Sigmoid colon (tissue), 7 donors: ENCODE measurements around the gene RAPGEF3. TPM values are rescaled to one million over a fixed set of nuclear protein-coding genes. Genes with fewer than 3 reads are reported as not detected.
A peak's percentile ranks its signal among the peaks of the same experiment; 100 is the strongest.

ENCODE experiments used
- DNase-seq: peaks from one replicate; pipeline ENCODE4 v3.0.0-alpha.2; 2019
- H3K27ac ChIP-seq, 4 donors: fragments of 200-600 bp; sonication (generic); one replicate each; pipeline ENCODE4 v1.5.1; 2016 to 2019; ENCODE audit warnings: mild to moderate bottlenecking in 1 of 4
- H3K27me3 ChIP-seq, 3 donors: fragments of 200-600 bp; sonication (generic); one replicate each; pipeline ENCODE4 v1.5.1; 2019; ENCODE audit warnings: mild to moderate bottlenecking in 1 of 3
- H3K36me3 ChIP-seq, 4 donors: fragments of 200-600 bp; sonication (generic); one replicate each; pipeline ENCODE4 v1.5.1; 2016 to 2019
- H3K4me1 ChIP-seq, 4 donors: fragments of 200-600 bp; sonication (generic); one replicate each; pipeline ENCODE4 v1.5.1; 2017 to 2019
- H3K4me3 ChIP-seq, 4 donors: fragments of 200-600 bp; sonication (generic); one replicate each; pipeline ENCODE4 v1.5.1; 2017 to 2019; ENCODE audit warnings: mild to moderate bottlenecking in 2 of 4, moderate library complexity in 1 of 4
- H3K9me3 ChIP-seq, 4 donors: fragments of 200-600 bp in 3 of 4; sonication (generic) in 3 of 4; one replicate each; pipeline versions ENCODE4 v1.5.1 to v1.6.1; 2013 to 2019
- EP300 ChIP-seq, 4 donors: sonication (generic); formaldehyde crosslinking; IDR thresholded peaks; one replicate each; pipeline ENCODE4 v1.6.1; 2017; ENCODE audit warnings: antibody characterized with exemption in 4 of 4
- POLR2A ChIP-seq, 2 donors: fragments of 450-650 bp; IDR thresholded peaks; one replicate each; pipeline ENCODE4 v1.6.1; 2016; ENCODE audit warnings: antibody characterized with exemption in 2 of 2, mild to moderate bottlenecking in 2 of 2, moderate library complexity in 2 of 2
- POLR2AphosphoS5 ChIP-seq, 4 donors: sonication (generic); formaldehyde crosslinking; IDR thresholded peaks; one replicate each; pipeline ENCODE4 v1.6.1; 2017; ENCODE audit warnings: antibody characterized with exemption in 4 of 4
- WGBS, 2 donors: extraction: QIAGEN DNeasy Blood & Tissue Kit; methylation state at CpG; one replicate each; pipeline ENCODE4 v1.1.7; 2013; 5-methylcytosine and 5-hydroxymethylcytosine counted together
- intact Hi-C: fragments of 100-400 bp; cut with DNase I; formaldehyde crosslinking; loops from one replicate; pipeline ENCODE4 v1.15.1; 2023
- polyA plus RNA-seq, 3 donors: library from polyadenylated mRNA; stranded (reverse); fragments of 200-250 nt; gene quantifications; one replicate each; pipeline ENCODE4 v1.2.3, GENCODE V29; 2013
- total RNA-seq, 4 donors: library from RNA; depleted of rRNA; stranded (reverse); fragments of >200 nt; gene quantifications; one replicate each; pipeline ENCODE4 v1.1.0, GENCODE V29; 2016
- TF ChIP-seq, protein P1 (sequence below), 4 experiments: fragments of 450-650 bp in 3 of 4; fragments of 200-600 bp in 1 of 4; IDR thresholded peaks; one replicate each; pipeline ENCODE4 v1.5.1; 2016 to 2019; ENCODE audit warnings: antibody characterized with exemption in 4 of 4, mild to moderate bottlenecking in 3 of 4, moderate library complexity in 2 of 4
- donor health status: healthy with polysubstance abuse.
- donor health status: Bipolar disorder and iron deficiency.
- donor health status: healthy.

The RAPGEF3 gene
- total and polyA plus RNA-seq, 7 donors: 3.9 to 36.8 (median 14.6) TPM

DNA sequence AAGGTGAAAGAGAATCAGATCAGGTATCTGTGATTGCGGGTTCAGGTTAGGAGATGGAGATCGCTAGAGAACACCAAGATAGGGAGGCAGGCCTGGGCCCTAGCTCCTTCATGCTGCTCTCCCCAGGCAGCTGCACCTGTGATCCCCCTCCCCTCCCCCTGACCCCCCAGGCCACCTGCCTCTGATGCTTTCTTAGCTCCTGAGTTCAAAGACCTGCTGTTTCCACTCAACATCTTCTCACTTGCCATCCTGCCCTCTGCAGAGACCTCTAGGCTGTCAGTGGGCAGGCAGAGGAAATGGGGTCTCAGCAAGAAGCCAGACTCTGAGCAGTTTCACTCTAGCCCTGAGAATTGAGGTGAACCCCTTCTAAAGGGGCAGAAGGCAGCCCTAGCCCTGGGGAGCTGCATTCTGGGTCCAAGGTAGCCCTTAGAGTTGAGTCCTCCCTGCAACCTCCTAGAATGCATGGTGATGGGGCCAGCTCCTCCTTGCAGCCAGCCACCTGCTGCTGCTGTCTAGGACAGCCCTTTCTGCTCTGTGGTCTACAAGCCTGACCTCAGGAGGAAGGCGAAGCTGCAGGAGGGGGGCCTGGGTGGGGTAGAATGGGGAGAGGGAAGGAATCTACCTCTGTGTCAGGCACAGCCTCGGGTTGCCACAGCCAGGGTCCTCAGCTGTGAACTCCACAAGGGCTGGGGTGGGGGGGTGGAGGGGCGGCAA, 8.0 kb upstream of the RAPGEF3 start:
- H3K27ac ChIP-seq: peak overlapping the region in 3 of 4 donors; percentile 70 to 82 (median 70)
- intact Hi-C loops: loop anchor here (2.0 kb wide), 1 partner anchor 50 kb away; no protein-coding TSS in a partner anchor
- no peaks in the 10 kb centered on the region for H3K27me3 ChIP-seq
- H3K36me3 ChIP-seq: no peaks in the 10 kb centered on the region
- no peak for DNase-seq
- 61 to 64% methylated on average over 5 of the region's 5 CpGs for WGBS, 2 donors
- H3K4me1 ChIP-seq: peaks cover 0 to 32% (median 14%) of the 10 kb centered on the region in 4 donors
- TF ChIP-seq POLR2A (IDR thresholded peaks at IDR 0.05) (no peak), EP300 (IDR thresholded peaks at IDR 0.05) (no peak), POLR2AphosphoS5 (IDR thresholded peaks at IDR 0.05) (no peak)
- TF ChIP-seq, protein P1, sequence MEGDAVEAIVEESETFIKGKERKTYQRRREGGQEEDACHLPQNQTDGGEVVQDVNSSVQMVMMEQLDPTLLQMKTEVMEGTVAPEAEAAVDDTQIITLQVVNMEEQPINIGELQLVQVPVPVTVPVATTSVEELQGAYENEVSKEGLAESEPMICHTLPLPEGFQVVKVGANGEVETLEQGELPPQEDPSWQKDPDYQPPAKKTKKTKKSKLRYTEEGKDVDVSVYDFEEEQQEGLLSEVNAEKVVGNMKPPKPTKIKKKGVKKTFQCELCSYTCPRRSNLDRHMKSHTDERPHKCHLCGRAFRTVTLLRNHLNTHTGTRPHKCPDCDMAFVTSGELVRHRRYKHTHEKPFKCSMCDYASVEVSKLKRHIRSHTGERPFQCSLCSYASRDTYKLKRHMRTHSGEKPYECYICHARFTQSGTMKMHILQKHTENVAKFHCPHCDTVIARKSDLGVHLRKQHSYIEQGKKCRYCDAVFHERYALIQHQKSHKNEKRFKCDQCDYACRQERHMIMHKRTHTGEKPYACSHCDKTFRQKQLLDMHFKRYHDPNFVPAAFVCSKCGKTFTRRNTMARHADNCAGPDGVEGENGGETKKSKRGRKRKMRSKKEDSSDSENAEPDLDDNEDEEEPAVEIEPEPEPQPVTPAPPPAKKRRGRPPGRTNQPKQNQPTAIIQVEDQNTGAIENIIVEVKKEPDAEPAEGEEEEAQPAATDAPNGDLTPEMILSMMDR (IDR thresholded peaks at IDR 0.05): no peak
- no peak overlapping the region for H3K4me3 ChIP-seq
- no peaks in the 10 kb centered on the region for H3K9me3 ChIP-seq

DNA sequence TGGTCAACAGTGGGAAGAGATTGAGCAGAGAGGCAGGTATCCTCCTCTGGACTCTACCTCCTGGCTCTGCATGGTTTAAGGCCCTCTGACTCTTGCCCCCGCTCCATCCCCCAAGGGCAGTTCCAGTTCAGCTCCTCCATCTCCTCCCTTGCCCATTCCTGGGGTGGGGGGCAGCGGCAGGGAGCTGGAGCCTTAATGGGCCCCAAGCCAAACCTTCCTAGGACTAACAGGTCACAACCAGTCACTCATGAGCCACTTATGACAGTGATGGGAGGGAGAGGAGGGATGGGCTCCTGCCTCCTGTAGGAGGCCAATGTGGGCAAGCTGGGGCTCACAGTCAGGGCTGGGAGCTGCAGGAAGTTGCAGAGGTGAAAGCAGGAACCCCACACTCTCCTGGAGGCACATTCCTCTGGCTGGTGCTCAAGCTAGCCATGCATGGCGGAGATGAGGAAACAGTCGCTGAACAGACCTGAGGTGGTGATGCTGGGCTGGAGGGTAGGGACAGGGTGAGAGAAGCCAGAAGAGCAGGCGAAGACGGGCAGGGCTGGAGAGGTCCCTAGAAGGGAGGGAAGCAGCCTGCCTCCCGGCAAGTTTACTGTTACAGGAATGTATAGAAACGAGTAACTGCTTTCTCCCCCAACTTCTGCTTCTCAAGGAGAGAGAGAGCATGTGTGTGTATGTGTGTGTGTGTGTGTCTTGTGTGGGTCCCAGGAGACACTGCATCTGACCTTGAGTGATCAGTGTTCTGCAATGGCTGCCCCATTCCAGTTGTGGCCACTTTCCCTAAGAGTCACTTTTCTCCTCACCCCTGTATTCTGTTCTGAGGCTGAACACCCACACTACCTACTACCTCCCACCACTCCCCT, 5.0 kb upstream of the RAPGEF3 start:
- TF ChIP-seq POLR2AphosphoS5 (IDR thresholded peaks at IDR 0.05) (no peak), EP300 (IDR thresholded peaks at IDR 0.05) (no peak), POLR2A (IDR thresholded peaks at IDR 0.05) (no peak)
- TF ChIP-seq, protein P1 (IDR thresholded peaks at IDR 0.05): no peak
- Histone ChIP-seq H3K36me3 (no peaks in the 10 kb centered on the region), H3K9me3 (no peaks in the 10 kb centered on the region), H3K4me3 (no peak overlapping the region), H3K27ac (no peak overlapping the region), H3K4me1 (peaks cover 0 to 30% (median 19%) of the 10 kb centered on the region in 4 donors), H3K27me3 (no peaks in the 10 kb centered on the region)
- WGBS, 2 donors: 79 to 86% methylated on average over 8 of the region's 8 CpGs
- no peak for DNase-seq
- intact Hi-C loops: no loop called here

DNA sequence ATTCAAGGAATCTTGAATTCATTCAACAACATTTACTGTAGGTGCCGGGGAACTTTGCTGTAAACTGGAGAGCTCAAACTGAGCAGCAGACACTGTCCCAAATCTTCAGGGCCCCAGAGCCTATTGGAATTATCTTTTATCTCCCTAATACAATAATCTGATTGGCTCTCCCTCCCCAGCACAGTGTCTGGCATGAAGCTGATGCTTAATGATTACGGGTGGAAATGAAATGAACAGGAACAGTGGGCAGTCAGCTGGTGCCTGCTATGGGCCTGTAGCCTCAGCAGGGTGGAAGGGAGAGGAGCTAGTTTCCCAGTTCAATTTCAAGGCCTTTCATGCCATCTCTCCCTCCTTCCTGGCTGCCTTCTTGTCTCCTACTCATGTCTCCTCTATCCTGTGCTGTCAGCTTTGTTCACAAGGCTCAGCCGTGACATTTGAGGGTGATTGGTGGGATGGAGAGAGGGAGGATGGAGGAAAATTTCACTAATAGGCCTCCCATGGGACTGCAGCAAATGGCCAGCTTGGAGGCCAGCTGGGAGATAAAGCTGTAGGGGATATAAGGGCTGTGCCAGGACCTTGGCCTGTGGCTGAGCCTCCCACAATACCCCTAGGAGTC, 4.3 kb upstream of the RAPGEF3 start:
- intact Hi-C loops: no loop called here
- Histone ChIP-seq H3K9me3 (no peaks in the 10 kb centered on the region), H3K27ac (no peak overlapping the region), H3K36me3 (no peaks in the 10 kb centered on the region), H3K4me3 (no peak overlapping the region), H3K4me1 (peaks cover 0 to 37% (median 26%) of the 10 kb centered on the region in 4 donors), H3K27me3 (no peaks in the 10 kb centered on the region)
- DNase-seq: no peak
- TF ChIP-seq POLR2A (IDR thresholded peaks at IDR 0.05): no peak
- TF ChIP-seq, protein P1 (IDR thresholded peaks at IDR 0.05): no peak
- 91 to 92% methylated on average over 3 of the region's 3 CpGs for WGBS, 2 donors

DNA sequence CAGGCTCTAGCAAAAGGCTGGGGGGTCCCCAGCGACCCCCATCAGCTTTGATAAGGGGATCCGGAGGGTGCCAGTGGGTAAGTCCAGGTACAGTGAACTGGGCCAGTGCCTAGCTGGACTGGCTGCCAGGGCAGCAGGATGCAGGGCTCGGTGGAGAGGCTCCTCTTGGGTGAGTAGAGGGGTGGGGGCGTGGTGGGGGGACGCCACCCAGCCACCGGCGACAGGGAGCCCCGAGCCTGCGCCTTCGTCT, 171 bp downstream of the RAPGEF3 start:
- Histone ChIP-seq H3K27ac (peak overlapping the region; percentile 75 to 80 (median 78)), H3K36me3 (no peaks in the 10 kb centered on the region), H3K27me3 (no peaks in the 10 kb centered on the region), H3K4me1 (peaks cover 0 to 30% (median 21%) of the 10 kb centered on the region in 4 donors), H3K9me3 (no peaks in the 10 kb centered on the region), H3K4me3 (peak overlapping the region; percentile 60 to 73 (median 64))
- no peak for DNase-seq
- intact Hi-C loops: loop anchor here (2.0 kb wide), 1 partner anchor 40 kb away; no protein-coding TSS in a partner anchor
- WGBS, 2 donors: 4 to 7% methylated on average over 10 of the region's 10 CpGs
- TF ChIP-seq POLR2A (IDR thresholded peaks at IDR 0.05) (no peak), EP300 (IDR thresholded peaks at IDR 0.05) (no peak), POLR2AphosphoS5 (IDR thresholded peaks at IDR 0.05) (no peak)
- TF ChIP-seq, protein P1 (IDR thresholded peaks at IDR 0.05): no peak
